Testis (tissue), 3 donors: ENCODE results near the gene SCRN1. TPM values are rescaled to one million over a fixed set of nuclear protein-coding genes. Genes with fewer than 3 reads are reported as not detected.
A peak's percentile ranks its signal among the peaks of the same experiment; 100 is the strongest.

Experiments used
- DNase-seq: peaks from one replicate; pipeline ENCODE4 v3.0.0-alpha.2; 2019
- H3K27ac ChIP-seq, 2 donors: fragments of 200-600 bp; sonication (generic); one replicate each; pipeline ENCODE4 v1.5.1; 2019
- H3K27me3 ChIP-seq: fragments of 200-600 bp; sonication (generic); one replicate; pipeline ENCODE4 v1.5.1; 2019
- H3K36me3 ChIP-seq: fragments of 200-600 bp; sonication (generic); one replicate; pipeline ENCODE4 v1.5.1; 2017; ENCODE audit warnings: low read depth; ENCODE audit errors: missing control alignments
- H3K4me1 ChIP-seq: fragments of 200-600 bp; sonication (generic); one replicate; pipeline ENCODE4 v1.5.1; 2019
- H3K4me3 ChIP-seq, 2 donors: fragments of 200-600 bp; sonication (generic); one replicate each; pipeline ENCODE4 v1.5.1; 2017 to 2019
- H3K9me3 ChIP-seq: fragments of 200-600 bp; sonication (generic); one replicate; pipeline ENCODE4 v1.5.1; 2017
- CTCF ChIP-seq, 3 experiments: fragments of 450-650 bp in 2 of 3; fragments of 200-600 bp in 1 of 3; sonication (generic) in 1 of 3; IDR thresholded peaks; one replicate each; pipeline ENCODE4 v1.5.1; 2016 to 2019; ENCODE audit warnings: antibody characterized with exemption in 3 of 3, mild to moderate bottlenecking in 2 of 3, moderate library complexity in 1 of 3
- POLR2A ChIP-seq: fragments of 450-650 bp; IDR thresholded peaks from one replicate; pipeline ENCODE4 v1.6.1; 2017; ENCODE audit warnings: antibody characterized with exemption, mild to moderate bottlenecking, moderate library complexity
- WGBS, 2 donors: methylation state at CpG; one replicate each; pipeline ENCODE4 v1.1.5; 2018; 5-methylcytosine and 5-hydroxymethylcytosine counted together
- intact Hi-C: fragments of 100-400 bp; cut with DNase I; formaldehyde crosslinking; loops from one replicate; pipeline ENCODE4 v1.15.1; 2023; ENCODE audit warnings: low total_unique reads
- polyA plus RNA-seq: library from polyadenylated mRNA; stranded (reverse); fragments of 350-450 nt; fragmentation: Illumina TruSeq; extraction: RNeasy Lipid Tissue Mini Kit (QIAGEN cat#74804); gene quantifications from one replicate; pipeline ENCODE4 v1.2.3, GENCODE V29; 2014; ENCODE audit warnings: low read depth, low replicate concordance; ENCODE audit not compliant: insufficient read depth
- total RNA-seq, 2 donors: library from RNA; depleted of rRNA; stranded (reverse); fragments of >200 nt; gene quantifications; one replicate each; pipeline ENCODE4 v1.2.3, GENCODE V29; 2016

The SCRN1 gene
- total and polyA plus RNA-seq, 3 donors from 2014 or later, result 56.8 to 107 (median 78.0) TPM

GRCh38 chr7:29888006-29888405 is 101.6 kb downstream of the SCRN1 start:
- DNase-seq, result no peak
- no peak for TF ChIP-seq CTCF (IDR thresholded peaks at IDR 0.05)
- TF ChIP-seq POLR2A, result no peak
- no peaks in the 10 kb centered on the region for H3K36me3 ChIP-seq
- no peak overlapping the region for H3K27ac ChIP-seq
- WGBS, 2 donors, result 88 to 93% methylated on average over 7 of the region's 7 CpGs
- no peaks in the 10 kb centered on the region for H3K9me3 ChIP-seq
- H3K27me3 ChIP-seq, result no peaks in the 10 kb centered on the region
- intact Hi-C loops, result no loop called here
- no peak overlapping the region for H3K4me3 ChIP-seq
- H3K4me1 ChIP-seq, result no peaks in the 10 kb centered on the region

- H3K4me3 ChIP-seq, result no peak overlapping the region
- H3K4me1 ChIP-seq, result peaks cover 4% of the 10 kb centered on the region
- no peak for DNase-seq
- TF ChIP-seq POLR2A (no peak), CTCF (IDR thresholded peaks at IDR 0.05) (no peak)
- WGBS, 2 donors, result 86 to 93% methylated on average over 2 of the region's 2 CpGs
- H3K27me3 ChIP-seq, result no peaks in the 10 kb centered on the region
- intact Hi-C loops, result no loop called here
- no peaks in the 10 kb centered on the region for H3K9me3 ChIP-seq
- H3K27ac ChIP-seq, result no peak overlapping the region
- H3K36me3 ChIP-seq, result no peaks in the 10 kb centered on the region
Observed at GRCh38 chr7:29886827-29887226, 102.8 kb downstream of the SCRN1 start.

GRCh38 chr7:29885626-29886025 is 104.0 kb downstream of the SCRN1 start:
- H3K27ac ChIP-seq, result no peak overlapping the region
- H3K36me3 ChIP-seq, result no peaks in the 10 kb centered on the region
- WGBS, 2 donors, result 76 to 81% methylated on average over 3 of the region's 3 CpGs
- TF ChIP-seq POLR2A (no peak), CTCF (IDR thresholded peaks at IDR 0.05) (no peak)
- DNase-seq, result no peak
- no peaks in the 10 kb centered on the region for H3K27me3 ChIP-seq
- H3K4me3 ChIP-seq, result no peak overlapping the region
- intact Hi-C loops, result no loop called here
- no peaks in the 10 kb centered on the region for H3K9me3 ChIP-seq
- H3K4me1 ChIP-seq, result peaks cover 7% of the 10 kb centered on the region

- intact Hi-C loops, result no loop called here
- H3K27ac ChIP-seq, result no peak overlapping the region
- TF ChIP-seq POLR2A, result no peak
- no peak for TF ChIP-seq CTCF (IDR thresholded peaks at IDR 0.05)
- peaks cover 7% of the 10 kb centered on the region for H3K4me1 ChIP-seq
- peak; percentile 30 for DNase-seq
- no peaks in the 10 kb centered on the region for H3K9me3 ChIP-seq
- no peaks in the 10 kb centered on the region for H3K27me3 ChIP-seq
- H3K36me3 ChIP-seq, result no peaks in the 10 kb centered on the region
- H3K4me3 ChIP-seq, result peak overlapping the region; percentile 29 to 40
- 46 to 57% methylated on average over 26 to 27 of the region's 28 CpGs for WGBS, 2 donors
Observed at GRCh38 chr7:29884399-29885272, 105.0 kb downstream of the SCRN1 start.
